HEK293 (cell line): ENCODE results near the gene CFAP73.

Experiments
- CTCF ChIP-seq: fragments of 450-650 bp; formaldehyde crosslinking; IDR thresholded peaks from 2 replicates; pipeline ENCODE4 v1.5.1; 2016; ENCODE audit warnings: missing biosample characterization, missing genetic modification characterization
- GLI4 ChIP-seq: fragments of 450-650 bp; formaldehyde crosslinking; IDR thresholded peaks from 2 replicates; pipeline ENCODE4 v1.5.1; 2016; ENCODE audit warnings: missing biosample characterization, missing genetic modification characterization
- MZF1 ChIP-seq: fragments of 450-650 bp; formaldehyde crosslinking; IDR thresholded peaks from 2 replicates; pipeline ENCODE4 v1.5.1; 2017; ENCODE audit warnings: missing biosample characterization, missing genetic modification characterization, borderline replicate concordance
- OSR2 ChIP-seq: fragments of 450-650 bp; formaldehyde crosslinking; IDR thresholded peaks from 2 replicates; pipeline ENCODE4 v1.5.1; 2016; ENCODE audit warnings: missing biosample characterization, missing genetic modification characterization
- ZBTB7A ChIP-seq: fragments of 450-650 bp; formaldehyde crosslinking; IDR thresholded peaks from 2 replicates; pipeline ENCODE4 v1.5.1; 2016; ENCODE audit warnings: low read depth, missing biosample characterization, missing genetic modification characterization
- ZNF138 ChIP-seq: fragments of 450-650 bp; formaldehyde crosslinking; IDR thresholded peaks from 2 replicates; pipeline ENCODE4 v1.5.1; 2016; ENCODE audit warnings: missing biosample characterization, missing genetic modification characterization, borderline replicate concordance
- ZNF140 ChIP-seq: fragments of 450-650 bp; formaldehyde crosslinking; IDR thresholded peaks from 2 replicates; pipeline ENCODE4 v1.5.1; 2016; ENCODE audit warnings: missing biosample characterization, missing genetic modification characterization
- ZNF155 ChIP-seq: fragments of 450-650 bp; formaldehyde crosslinking; IDR thresholded peaks from 2 replicates; pipeline ENCODE4 v1.5.1; 2016; ENCODE audit warnings: missing biosample characterization, missing genetic modification characterization
- ZNF629 ChIP-seq: fragments of 450-650 bp; formaldehyde crosslinking; IDR thresholded peaks from 2 replicates; pipeline ENCODE4 v1.5.1; 2017; ENCODE audit warnings: missing biosample characterization, missing genetic modification characterization
- ZNF701 ChIP-seq: fragments of 450-650 bp; formaldehyde crosslinking; IDR thresholded peaks from 2 replicates; pipeline ENCODE4 v1.5.1; 2016; ENCODE audit warnings: missing biosample characterization, missing genetic modification characterization
- ZNF76 ChIP-seq: fragments of 450-650 bp; formaldehyde crosslinking; IDR thresholded peaks from 2 replicates; pipeline ENCODE4; 2016; ENCODE audit warnings: low read depth, missing biosample characterization, missing genetic modification characterization, borderline replicate concordance
- ZNF785 ChIP-seq: fragments of 450-650 bp; formaldehyde crosslinking; IDR thresholded peaks from 2 replicates; pipeline ENCODE4 v1.5.1; 2016; ENCODE audit warnings: missing biosample characterization, missing genetic modification characterization

GRCh38 chr12:113099764-113100163 is 49.8 kb upstream of the CFAP73 start:
- no peak for TF ChIP-seq CTCF (tag by site-specific recombination)
- TF ChIP-seq ZNF785 (tag by site-specific recombination) = no peak
- no peak for TF ChIP-seq ZNF76 (tag by site-specific recombination)
- TF ChIP-seq ZNF629 (tag by site-specific recombination) = no peak
- no peak for TF ChIP-seq ZNF138 (tag by site-specific recombination)
- TF ChIP-seq GLI4 (tag by site-specific recombination) = no peak
- no peak for TF ChIP-seq ZBTB7A
- TF ChIP-seq ZNF155 = no peak
- TF ChIP-seq OSR2 = no peak
- no peak for TF ChIP-seq ZNF140 (tag by site-specific recombination)
- no peak for TF ChIP-seq MZF1
- TF ChIP-seq ZNF701 (tag by site-specific recombination) = no peak
